Globus pallidus (tissue), 1 donor: ENCODE measurements around the gene IST1.

Experiments
- DNase-seq: peaks from one replicate; pipeline ENCODE4 v3.0.0-alpha.2; 2015; ENCODE audit warnings: low spot score

The IST1 gene

DNA sequence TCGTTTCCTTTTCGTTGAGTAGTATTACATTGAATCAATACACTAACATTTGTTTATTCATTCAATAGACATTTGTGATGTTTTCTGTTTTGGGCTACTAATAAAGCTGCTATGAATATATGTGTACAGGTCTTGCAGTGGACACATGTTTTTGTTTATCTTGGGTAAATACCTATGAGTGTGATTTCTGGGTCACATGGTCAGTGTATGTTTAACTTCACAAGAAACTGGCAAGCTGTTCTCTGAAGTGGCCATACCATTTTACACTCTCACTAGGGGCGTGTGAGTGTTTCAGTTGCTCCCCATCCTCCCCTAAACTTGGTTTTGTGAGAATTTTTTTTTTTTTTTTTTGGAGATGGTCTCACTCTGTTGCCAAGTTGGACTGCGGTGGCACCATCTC is 69.9 kb downstream of the IST1 start:
- no peak for DNase-seq

- no peak for DNase-seq
Measured at GRCh38 chr16:71966932-71967331, 71.6 kb downstream of the IST1 start.

DNA sequence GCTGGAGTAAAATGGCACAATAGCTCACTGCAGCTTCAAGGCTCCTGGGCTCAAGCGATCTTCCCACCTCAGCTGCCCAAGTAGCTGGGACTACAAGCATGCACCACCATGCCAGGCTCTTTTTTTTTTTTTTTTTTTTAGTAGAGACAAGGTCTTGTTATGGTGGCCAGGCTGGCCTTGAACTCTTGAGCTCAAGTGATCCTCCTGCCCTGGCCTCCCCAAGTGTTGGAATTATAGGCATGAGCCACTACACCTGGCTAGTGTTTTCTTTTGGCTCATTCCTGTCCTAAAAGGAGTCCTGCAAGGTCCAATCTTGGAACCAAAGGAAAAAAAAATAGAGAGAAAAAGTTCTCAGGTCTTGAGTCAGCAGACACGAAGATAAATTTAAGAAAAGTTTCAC is 74.0 kb downstream of the IST1 start:
- no peak for DNase-seq

- DNase-seq = no peak
Measured at GRCh38 chr16:71971571-71971970, 76.2 kb downstream of the IST1 start.

DNA sequence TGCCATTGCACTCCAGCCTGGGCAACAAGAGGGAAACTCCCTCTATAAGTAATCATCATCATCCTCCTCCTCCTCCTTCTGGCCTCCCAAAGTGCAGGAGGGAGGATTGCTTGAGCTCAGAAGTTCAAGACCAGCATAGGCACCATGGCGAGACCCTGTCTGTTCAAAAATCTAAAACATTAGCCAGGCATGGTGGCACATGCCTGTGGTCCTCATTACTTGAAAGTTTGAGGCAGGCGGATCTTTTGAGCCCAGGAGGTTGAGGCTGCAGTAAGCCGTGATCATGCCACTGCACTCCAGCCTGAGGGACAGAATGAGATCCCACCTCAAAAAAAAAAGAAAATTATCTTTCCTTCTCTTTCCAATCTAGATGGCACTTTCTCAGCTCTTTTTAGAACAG is 77.0 kb downstream of the IST1 start:
- DNase-seq = no peak

DNA sequence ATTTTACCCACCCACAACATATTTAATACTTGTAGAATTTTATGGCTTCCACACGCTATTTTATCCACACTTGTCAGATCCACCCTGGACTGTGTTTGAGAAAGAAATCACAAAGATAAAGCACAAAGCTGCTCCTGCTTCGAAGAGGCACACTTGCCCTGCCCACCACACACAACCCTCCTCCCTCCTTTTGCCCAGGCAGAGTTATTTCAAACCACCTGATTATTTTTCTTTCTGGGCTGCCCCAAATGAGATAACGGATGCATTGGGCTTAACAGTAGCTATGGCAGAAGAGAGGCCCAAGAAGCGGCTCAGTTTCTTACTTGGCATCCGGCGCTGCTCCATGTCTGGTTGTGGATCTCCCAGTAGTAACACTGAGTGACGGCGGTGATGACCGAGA is 77.7 kb downstream of the IST1 start:
- DNase-seq = no peak

- no peak for DNase-seq
Measured at GRCh38 chr16:71974068-71974818, 78.9 kb downstream of the IST1 start.
